Measurements from ENCODE around the gene CSNK1G2. TPM values are rescaled to one million over a fixed set of nuclear protein-coding genes. Genes with fewer than 3 reads are reported as not detected.

CSNK1G2 gene
- total and polyA plus RNA-seq, 2 of the 13 experiments (the other 11 are each of a cell fraction or from before 2014, with no cell fraction given): 53.8 to 72.5 TPM

- TF ChIP-seq ZNF609 (CRISPR knock-in tag; IDR thresholded peaks at IDR 0.05; ENCODE audit: borderline replicate concordance): peak; percentile 61
- no peak for TF ChIP-seq ZNF615 (CRISPR knock-in tag; IDR thresholded peaks at IDR 0.05; ENCODE audit: borderline replicate concordance)
- no peak for TF ChIP-seq ZFP82 (CRISPR knock-in tag; IDR thresholded peaks at IDR 0.05; ENCODE audit: borderline replicate concordance)
- no peak for TF ChIP-seq ARNT (IDR thresholded peaks at IDR 0.05)
- no peak for TF ChIP-seq HNF4A (CRISPR knock-in tag; IDR thresholded peaks at IDR 0.05)
- no peak for TF ChIP-seq ZNF546 (CRISPR knock-in tag; conservative IDR thresholded peaks at IDR 0.05)
- no peak for TF ChIP-seq ZNF235 (CRISPR knock-in tag; IDR thresholded peaks at IDR 0.05; ENCODE audit: borderline replicate concordance)
- no peak for TF ChIP-seq SRF (IDR thresholded peaks at IDR 0.05; ENCODE audit: low read depth, low read length)
- TF ChIP-seq ZNF138 (CRISPR knock-in tag; IDR thresholded peaks at IDR 0.05; ENCODE audit: low read depth): no peak
- 0 out of 2 replicates have a peak, but pooled peaks have one; percentile 19 for TF ChIP-seq ZNF441 (CRISPR knock-in tag; IDR thresholded peaks at IDR 0.05; ENCODE audit: borderline replicate concordance)
- TF ChIP-seq TARDBP (CRISPR knock-in tag; IDR thresholded peaks at IDR 0.05): no peak
- no peak for TF ChIP-seq E2F1 (CRISPR knock-in tag; IDR thresholded peaks at IDR 0.05)
- no peak for TF ChIP-seq JARID2 (CRISPR knock-in tag; IDR thresholded peaks at IDR 0.05; ENCODE audit: insufficient replicate concordance)
- 0 out of 2 replicates have a peak, but pooled peaks have one; percentile 25 for TF ChIP-seq IRF9 (CRISPR knock-in tag; IDR thresholded peaks at IDR 0.05; ENCODE audit: borderline replicate concordance)
- peak; percentile 83 for TF ChIP-seq SPEN (CRISPR knock-in tag; IDR thresholded peaks at IDR 0.05; ENCODE audit: low read depth)
Observed at GRCh38 chr19:1942078-1942933, 1.3 kb downstream of the CSNK1G2 start (continued).
